ENCODE measurements around the gene KCNG2. TPM values are rescaled to one million over a fixed set of nuclear protein-coding genes. Genes with fewer than 3 reads are reported as not detected.

The KCNG2 gene
- total RNA-seq, 1 experiment from 2014 or later: not detected

DNA sequence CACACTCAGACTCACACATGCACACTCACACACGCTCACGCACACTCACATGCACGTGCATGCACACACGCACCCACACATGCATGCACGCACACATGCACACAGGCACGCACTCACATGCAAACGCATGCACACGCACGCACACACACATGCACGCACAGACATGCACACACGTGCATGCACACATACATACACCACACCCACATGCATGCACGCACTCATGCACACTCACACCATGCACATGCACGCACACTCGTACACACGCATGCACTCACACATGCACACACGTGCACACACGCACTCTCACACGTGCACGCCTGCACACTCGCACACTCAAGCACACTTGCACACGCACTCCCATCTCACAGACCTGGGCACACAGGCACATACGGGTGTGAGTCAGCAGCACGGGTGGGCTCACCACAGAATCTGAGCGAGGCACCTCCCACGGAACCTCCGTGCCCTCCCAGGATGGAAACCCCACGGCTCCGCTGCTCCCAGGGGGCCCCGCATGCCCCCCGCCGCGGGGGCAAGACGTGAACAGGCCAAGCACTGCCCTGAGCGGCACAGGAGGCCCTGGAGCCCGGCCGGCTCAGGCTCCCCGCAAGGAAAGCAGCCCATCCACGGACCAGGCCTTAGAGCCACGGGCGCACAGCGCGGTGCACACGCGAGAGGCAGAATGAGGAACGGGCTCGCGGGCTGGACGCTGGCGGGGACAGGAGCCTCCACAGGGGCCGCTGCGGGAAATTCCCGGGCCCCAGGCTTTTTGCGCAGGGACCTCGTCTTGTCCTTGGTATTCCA lies 8.4 kb upstream of the KCNG2 start:
- H3K79me2 ChIP-seq (ENCODE audit: low read depth): no peaks in the 10 kb centered on the region
- 0 out of 2 replicates have a peak, but pooled peaks cover 6% of the 10 kb centered on the region for H3K27me3 ChIP-seq (ENCODE audit: insufficient read depth, low read depth)
- H3K27ac ChIP-seq: no peak overlapping the region
- H3K36me3 ChIP-seq (ENCODE audit: low read depth): no peaks in the 10 kb centered on the region
- no peak overlapping the region for H3K4me2 ChIP-seq
- no peak overlapping the region for H2AFZ ChIP-seq
- H3K9me2 ChIP-seq (ENCODE audit: insufficient read depth): no peaks in the 10 kb centered on the region
- CTCF ChIA-PET: no interaction called here
- no peaks in the 10 kb centered on the region for H4K20me1 ChIP-seq (ENCODE audit: insufficient read depth)
- peaks cover 29% of the 10 kb centered on the region for H3F3A ChIP-seq (ENCODE audit: insufficient read depth, low read depth)
- intact Hi-C loops (cut with micrococcal nuclease; ENCODE audit: unreplicated experiment): no loop called here
- H3K9me3 ChIP-seq (ENCODE audit: insufficient read depth, low read depth): no peaks in the 10 kb centered on the region
- H3K4me3 ChIP-seq: no peak overlapping the region
- POLR2A ChIA-PET (ENCODE audit: unreplicated experiment): no interaction called here
- H3K4me1 ChIP-seq (replicated peaks; ENCODE audit: insufficient read depth): peaks cover 17% of the 10 kb centered on the region
- no TSS peak for BruUV-seq (replicated peaks)
- DNase-seq: no peak
- no peak for TF ChIP-seq EZH2 (IDR thresholded peaks at IDR 0.05; ENCODE audit: low read depth)

DNA sequence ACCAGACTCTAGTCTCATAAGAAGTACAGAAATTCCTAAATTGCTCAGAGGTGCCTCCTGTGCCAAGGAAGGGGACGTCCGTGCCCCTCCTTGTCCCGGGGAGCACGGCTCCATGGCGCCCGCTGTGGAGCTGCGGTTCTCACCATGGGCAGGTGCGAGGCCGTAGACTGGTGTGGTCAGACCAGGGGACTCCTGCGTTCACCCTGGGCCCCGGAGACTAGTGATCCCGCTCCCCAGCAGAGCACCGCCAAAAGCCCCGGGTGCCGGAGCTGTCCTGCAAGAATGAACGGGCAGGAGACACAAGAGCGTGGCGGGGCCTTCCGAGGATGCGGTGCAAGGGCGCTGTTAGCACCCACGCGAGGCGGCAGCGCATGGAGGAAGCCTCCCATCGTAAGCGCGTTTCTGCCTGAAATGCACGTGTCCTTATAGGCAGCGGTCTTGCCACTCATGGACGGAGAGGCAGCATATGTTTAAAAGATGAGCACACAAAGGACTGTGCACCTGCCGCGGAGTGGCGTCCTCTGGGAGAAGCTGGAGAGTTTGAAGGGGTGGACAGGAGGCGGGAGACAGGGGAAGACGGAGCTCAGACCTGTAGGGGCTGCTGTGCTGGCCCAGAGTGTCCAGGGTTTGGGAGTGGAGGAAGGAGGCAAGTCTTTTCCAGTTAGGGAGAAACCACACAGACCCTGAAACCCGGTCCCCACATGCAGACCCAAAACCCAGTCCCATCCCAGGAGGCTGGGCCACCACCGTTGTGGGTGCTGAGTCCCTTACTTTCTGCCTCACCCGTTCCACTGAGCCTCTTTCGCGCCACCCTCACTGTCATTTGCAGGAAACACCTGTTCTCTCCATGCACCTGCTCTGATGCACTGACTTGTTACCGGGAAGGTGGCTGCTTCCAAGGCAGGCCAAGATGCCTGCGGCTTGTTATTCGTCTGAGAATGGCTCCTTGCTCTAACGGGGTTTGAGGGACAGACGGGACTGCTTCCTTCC lies 7.5 kb upstream of the KCNG2 start:
- POLR2A ChIA-PET (ENCODE audit: unreplicated experiment): no interaction called here
- H3K9me3 ChIP-seq (ENCODE audit: insufficient read depth, low read depth): no peaks in the 10 kb centered on the region
- TF ChIP-seq EZH2 (IDR thresholded peaks at IDR 0.05; ENCODE audit: low read depth): no peak
- TF ChIP-seq, protein P1, sequence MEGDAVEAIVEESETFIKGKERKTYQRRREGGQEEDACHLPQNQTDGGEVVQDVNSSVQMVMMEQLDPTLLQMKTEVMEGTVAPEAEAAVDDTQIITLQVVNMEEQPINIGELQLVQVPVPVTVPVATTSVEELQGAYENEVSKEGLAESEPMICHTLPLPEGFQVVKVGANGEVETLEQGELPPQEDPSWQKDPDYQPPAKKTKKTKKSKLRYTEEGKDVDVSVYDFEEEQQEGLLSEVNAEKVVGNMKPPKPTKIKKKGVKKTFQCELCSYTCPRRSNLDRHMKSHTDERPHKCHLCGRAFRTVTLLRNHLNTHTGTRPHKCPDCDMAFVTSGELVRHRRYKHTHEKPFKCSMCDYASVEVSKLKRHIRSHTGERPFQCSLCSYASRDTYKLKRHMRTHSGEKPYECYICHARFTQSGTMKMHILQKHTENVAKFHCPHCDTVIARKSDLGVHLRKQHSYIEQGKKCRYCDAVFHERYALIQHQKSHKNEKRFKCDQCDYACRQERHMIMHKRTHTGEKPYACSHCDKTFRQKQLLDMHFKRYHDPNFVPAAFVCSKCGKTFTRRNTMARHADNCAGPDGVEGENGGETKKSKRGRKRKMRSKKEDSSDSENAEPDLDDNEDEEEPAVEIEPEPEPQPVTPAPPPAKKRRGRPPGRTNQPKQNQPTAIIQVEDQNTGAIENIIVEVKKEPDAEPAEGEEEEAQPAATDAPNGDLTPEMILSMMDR (conservative IDR thresholded peaks at IDR 0.05): no peak
- no peak overlapping the region for H3K27ac ChIP-seq
- no peak overlapping the region for H2AFZ ChIP-seq
- no peaks in the 10 kb centered on the region for H3K79me2 ChIP-seq (ENCODE audit: low read depth)
- H3K9me2 ChIP-seq (ENCODE audit: insufficient read depth): no peaks in the 10 kb centered on the region
- no peak for DNase-seq
- no peaks in the 10 kb centered on the region for H3K36me3 ChIP-seq (ENCODE audit: low read depth)
- peaks cover 29% of the 10 kb centered on the region for H3F3A ChIP-seq (ENCODE audit: insufficient read depth, low read depth)
- intact Hi-C loops (cut with micrococcal nuclease; ENCODE audit: unreplicated experiment): loop anchor here (5.0 kb wide), 1 partner anchor 172 kb away; the partner anchor contains the start of gene HSBP1L1
- H3K4me2 ChIP-seq: no peak overlapping the region
- BruUV-seq (replicated peaks): no TSS peak
- H3K4me1 ChIP-seq (replicated peaks; ENCODE audit: insufficient read depth): peaks cover 17% of the 10 kb centered on the region
- CTCF ChIA-PET: no interaction called here
- no peaks in the 10 kb centered on the region for H4K20me1 ChIP-seq (ENCODE audit: insufficient read depth)
- H3K4me3 ChIP-seq: no peak overlapping the region
- H3K27me3 ChIP-seq (ENCODE audit: insufficient read depth, low read depth): 0 out of 2 replicates have a peak, but pooled peaks cover 4% of the 10 kb centered on the region

DNA sequence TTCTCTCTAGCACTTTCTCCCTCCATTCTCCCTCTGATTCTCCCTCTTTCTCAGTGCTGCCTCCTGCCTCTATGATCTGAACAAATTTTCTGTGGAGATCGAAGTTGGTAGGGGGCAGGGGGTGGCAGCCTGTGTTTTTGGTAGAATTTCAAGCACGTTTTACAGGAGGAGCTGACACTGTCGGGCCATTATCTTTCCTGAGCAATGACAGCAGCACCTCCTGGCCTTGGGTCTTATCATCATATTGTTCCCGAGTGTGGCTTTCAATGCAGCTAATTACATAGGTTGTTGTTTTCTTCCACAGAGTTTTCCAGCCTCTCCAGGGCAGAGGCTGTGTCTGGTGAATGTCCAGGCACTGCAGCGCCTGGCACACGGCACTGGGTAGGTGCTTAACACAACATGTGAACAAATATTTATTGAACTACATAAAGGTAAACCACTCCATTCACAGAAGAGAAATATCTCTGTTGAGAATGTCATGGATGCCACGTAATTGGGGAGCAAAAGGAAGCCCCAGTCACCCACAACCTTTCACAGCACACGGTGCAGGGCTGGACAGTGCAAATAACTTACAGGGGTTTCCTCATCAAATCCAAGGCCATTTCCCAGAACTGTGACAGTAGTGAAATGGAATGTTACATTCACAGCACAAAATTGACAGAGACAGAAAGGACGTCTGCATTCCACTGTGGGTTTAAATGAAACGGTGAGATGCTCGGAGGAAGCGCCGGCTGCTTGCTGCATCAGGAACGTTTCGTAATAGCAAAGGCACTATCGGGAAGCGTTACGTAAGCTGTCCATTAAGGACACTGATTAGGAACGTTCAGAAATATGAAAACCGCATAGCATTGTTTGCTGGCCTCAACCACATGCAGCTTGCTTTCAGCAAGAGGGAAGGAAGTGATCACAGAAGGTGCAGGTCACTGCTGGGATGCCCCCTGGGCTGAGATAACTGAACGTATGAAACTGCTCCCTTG lies 6.5 kb upstream of the KCNG2 start:
- 0 out of 2 replicates have a peak overlapping the region, but pooled peaks have one; percentile 6 for H2AFZ ChIP-seq

More for the DNA sequence above, 6.5 kb upstream of the KCNG2 start:
- H3K79me2 ChIP-seq (ENCODE audit: low read depth): no peaks in the 10 kb centered on the region
- peaks cover 17% of the 10 kb centered on the region for H3K4me1 ChIP-seq (replicated peaks; ENCODE audit: insufficient read depth)
- peak; percentile 63 to 94 for DNase-seq
- ChIA-PET CTCF (no interaction called here), POLR2A (ENCODE audit: unreplicated experiment) (no interaction called here)
- no peaks in the 10 kb centered on the region for H4K20me1 ChIP-seq (ENCODE audit: insufficient read depth)
- peak overlapping the region; percentile 75 for H3K4me2 ChIP-seq
- H3K9me2 ChIP-seq (ENCODE audit: insufficient read depth): no peaks in the 10 kb centered on the region
- no peaks in the 10 kb centered on the region for H3K36me3 ChIP-seq (ENCODE audit: low read depth)
- H3K27ac ChIP-seq: no peak overlapping the region; the same call in 1 of the 2 replicates
- BruUV-seq (replicated peaks): no TSS peak
- TF ChIP-seq EZH2 (IDR thresholded peaks at IDR 0.05; ENCODE audit: low read depth): no peak
- TF ChIP-seq, protein P1 (conservative IDR thresholded peaks at IDR 0.05): no peak
- no peaks in the 10 kb centered on the region for H3K27me3 ChIP-seq (ENCODE audit: insufficient read depth, low read depth)
- no peaks in the 10 kb centered on the region for H3K9me3 ChIP-seq (ENCODE audit: insufficient read depth, low read depth)
- H3F3A ChIP-seq (ENCODE audit: insufficient read depth, low read depth): peaks cover 29% of the 10 kb centered on the region
- H3K4me3 ChIP-seq: peak overlapping the region; percentile 8; the same call in 1 of the 2 replicates
- intact Hi-C loops (cut with micrococcal nuclease; ENCODE audit: unreplicated experiment): loop anchor here (5.0 kb wide), 1 partner anchor 171 kb away; the partner anchor contains the start of gene HSBP1L1
